GM21390 (cell line): Measurements from ENCODE around the gene OR10A7.
"Not testable (repeated sequence)": the region's sequence is repeated elsewhere in the genome, so short reads cannot be mapped to it uniquely, and the experiment has no call there.

Experiments
- ATAC-seq: cut with Tn5 transposase; IDR thresholded peaks from one replicate; pipeline ENCODE4 v1.9.1; 2021; ENCODE audit not compliant: unreplicated experiment

Gene OR10A7

GRCh38 chr12:55220725-55221124 lies at the start of gene OR10A7:
Gene OR10A7 (plus strand): TSS chr12:55221025. CDS start chr12:55221025, 0 bp downstream.
- ATAC-seq: no peak

- no peak for ATAC-seq
These were observed 49.4 kb upstream of the OR10A7 start for GRCh38 chr12:55171445-55171844.

GRCh38 chr12:55171846-55172245 lies 49.0 kb upstream of the OR10A7 start:
- not testable (repeated sequence) for ATAC-seq

DNA sequence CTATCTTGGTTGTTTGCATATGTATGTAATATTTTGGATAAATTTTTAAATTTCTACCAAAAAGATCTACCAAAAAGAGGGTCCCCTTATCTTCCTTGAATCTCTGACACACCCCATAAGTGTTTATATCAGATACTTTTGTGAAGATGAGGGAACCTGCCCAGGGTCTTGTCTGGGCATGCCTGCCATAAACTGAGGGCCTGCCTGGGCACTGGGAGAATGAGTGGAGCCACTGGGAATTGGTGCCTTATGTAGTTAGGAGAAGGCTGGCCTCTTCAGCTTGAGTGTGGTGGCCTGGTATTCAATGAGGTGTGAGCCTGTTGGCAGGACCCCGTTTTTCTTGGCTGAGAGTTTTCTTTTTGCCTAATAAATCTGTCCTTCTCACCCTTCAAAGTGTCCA lies 48.1 kb upstream of the OR10A7 start:
- ATAC-seq: no peak

DNA sequence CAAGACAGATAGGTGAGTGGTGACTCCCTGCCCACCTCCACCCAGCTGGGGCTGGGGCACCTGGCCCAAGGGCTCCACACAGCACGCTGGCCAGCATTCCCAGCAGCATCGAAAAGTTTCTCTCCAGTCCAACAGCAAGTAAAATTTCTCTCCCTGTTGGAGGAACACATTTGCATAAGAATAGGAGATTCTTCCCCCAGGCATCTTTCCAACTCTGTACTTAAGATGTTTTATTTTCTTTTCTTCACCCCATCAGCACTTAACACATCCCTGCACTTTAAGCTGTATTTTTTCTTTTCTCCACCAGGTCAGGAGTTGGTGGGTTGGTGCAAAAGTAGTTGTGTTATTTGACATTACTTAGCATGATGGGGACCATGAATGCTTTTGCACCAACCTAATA lies 47.4 kb upstream of the OR10A7 start:
- no peak for ATAC-seq

GRCh38 chr12:55188573-55188972 lies 32.3 kb upstream of the OR10A7 start:
- no peak for ATAC-seq

DNA sequence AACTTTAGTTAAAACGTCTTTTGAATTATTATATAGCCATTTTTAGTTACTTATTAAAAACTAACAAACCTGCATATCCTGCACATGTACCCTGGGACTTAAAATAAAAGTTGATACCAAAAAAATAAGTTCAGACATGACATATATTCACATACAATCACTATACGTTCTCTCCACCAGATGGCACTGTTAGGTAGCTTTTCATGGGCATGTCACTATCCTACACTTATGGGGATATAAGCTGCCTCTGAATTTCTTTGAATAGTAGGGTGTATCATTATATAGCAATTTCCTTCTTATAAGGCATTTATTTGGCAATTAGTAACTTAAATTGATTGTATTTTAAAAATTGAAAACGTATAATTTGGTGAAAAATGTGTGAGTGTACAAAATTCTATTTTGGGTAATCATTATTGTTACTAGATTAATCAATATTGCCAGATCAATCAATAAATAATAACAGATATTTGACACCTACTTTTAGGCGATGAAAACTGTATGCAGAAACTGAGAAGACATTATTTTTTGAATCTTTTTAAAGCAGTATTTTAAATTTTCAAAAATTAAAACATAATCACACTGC lies 31.8 kb upstream of the OR10A7 start:
- ATAC-seq: peak; percentile 95

GRCh38 chr12:55194382-55194781 lies 26.4 kb upstream of the OR10A7 start:
- ATAC-seq: no peak

DNA sequence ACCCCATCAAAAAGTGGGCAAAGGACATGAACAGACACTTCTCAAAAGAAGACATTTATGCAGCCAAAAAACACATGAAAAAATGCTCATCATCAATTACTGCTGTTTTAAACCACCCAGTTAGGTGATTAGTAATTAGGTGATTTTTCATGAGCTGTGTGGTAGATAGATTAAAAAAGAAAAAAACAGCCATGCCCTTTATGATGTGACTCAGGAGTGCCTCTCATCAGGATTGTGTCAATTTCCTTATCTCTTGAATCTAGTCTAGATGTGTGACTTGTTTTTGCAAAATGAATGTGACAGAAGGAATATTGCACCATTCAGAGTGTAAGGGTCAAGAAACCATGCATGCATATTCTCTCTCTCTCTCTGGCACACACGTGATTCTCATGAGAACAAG lies 5.7 kb downstream of the OR10A7 start:
- ATAC-seq: no peak

GRCh38 chr12:55227643-55228042 lies 6.8 kb downstream of the OR10A7 start:
- ATAC-seq: no peak

DNA sequence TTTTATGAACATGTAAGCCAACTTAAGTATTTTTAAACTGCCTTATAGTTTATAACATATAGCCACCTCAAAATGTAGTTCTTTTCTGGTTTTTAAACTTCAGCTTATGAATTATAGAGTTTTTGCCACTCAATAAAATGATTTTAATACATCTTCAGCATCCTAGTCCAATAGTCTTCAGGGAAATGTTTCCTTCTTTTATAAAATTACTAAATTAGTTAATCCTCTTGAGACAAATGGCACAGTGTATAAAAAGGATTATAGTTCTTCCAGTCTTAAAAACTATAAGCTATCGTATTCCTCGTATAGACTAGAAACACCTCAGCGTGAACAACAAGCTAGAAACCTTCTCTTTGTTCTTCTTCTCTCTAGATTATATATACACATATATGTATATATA lies 23.5 kb downstream of the OR10A7 start, which contains the start of gene OR6C74:
OR6C74 (plus strand) TSS at position 301 of the 400 bp plus-strand sequence. CDS start 2,679 bp downstream, outside the sequence.
- ATAC-seq: no peak

- ATAC-seq: no peak
These were observed 25.3 kb downstream of the OR10A7 start for GRCh38 chr12:55246159-55246558.

DNA sequence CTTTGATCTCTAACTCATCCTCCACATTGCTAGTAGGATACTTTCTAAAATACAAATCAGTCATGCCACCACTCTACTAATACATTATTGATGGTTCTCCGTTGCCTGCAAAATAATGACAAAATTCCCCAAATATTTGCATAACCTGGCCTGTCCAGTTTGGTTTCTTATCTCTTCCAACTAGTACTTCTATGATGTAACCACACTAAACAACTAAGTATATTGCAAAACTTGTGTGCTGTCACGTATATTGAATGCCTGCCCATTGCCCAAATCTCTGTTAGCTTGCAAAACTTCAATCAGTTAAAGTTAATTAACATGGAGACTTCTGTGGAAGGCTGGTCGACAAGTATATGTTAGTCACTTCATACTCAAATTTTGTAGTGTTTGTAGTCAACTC lies 30.1 kb downstream of the OR10A7 start:
- no peak for ATAC-seq

- ATAC-seq: no peak
These were observed 32.5 kb downstream of the OR10A7 start for GRCh38 chr12:55253281-55253680.

DNA sequence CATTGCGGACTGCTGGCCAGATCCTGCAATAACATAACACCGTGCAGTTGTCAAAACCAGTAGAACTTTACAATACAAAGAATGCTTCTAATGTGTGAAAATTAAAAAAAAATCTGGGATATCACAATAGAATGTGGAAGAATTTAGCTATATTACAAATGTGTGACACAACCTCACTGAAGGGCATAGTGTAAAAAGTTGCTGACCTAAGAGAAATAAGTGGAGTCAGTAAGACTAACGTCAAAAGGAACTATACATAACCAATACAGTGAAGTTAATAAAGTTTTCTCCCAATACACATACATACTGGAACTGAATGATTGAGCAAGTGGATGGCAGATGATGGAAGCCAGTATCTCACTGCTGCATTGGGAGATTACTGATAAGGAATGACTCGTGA lies 36.0 kb downstream of the OR10A7 start:
- no peak for ATAC-seq

DNA sequence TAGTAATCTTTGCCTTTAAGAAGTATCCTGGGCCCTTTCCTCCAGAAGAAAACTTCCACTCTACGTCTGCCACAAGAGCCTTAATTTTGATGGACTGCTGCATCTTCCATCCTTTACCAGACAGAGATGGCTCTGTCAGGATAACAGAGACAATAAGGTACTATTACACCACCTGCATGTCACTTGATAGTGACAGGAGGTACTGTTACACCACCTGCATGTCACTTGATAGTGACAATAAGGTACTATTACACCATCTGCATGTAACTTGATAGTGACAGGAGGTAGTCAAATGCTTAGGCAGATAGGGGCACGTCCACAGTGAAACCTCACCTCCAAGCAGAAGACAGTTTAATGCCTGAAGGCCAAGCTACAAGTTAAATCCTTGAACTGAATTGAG lies 37.5 kb downstream of the OR10A7 start:
- ATAC-seq: no peak
